HG03103 (cell line): ENCODE measurements around the gene PALLD.
"Not testable (repeated sequence)": the region's sequence is repeated elsewhere in the genome, so short reads cannot be mapped to it uniquely, and the experiment has no call there.

Source experiments
- ATAC-seq: cut with Tn5 transposase; IDR thresholded peaks from one replicate; pipeline ENCODE4 v1.9.1; 2021; ENCODE audit warnings: low read depth; ENCODE audit not compliant: unreplicated experiment

Gene PALLD

GRCh38 chr4:168719725-168720124 lies 222.9 kb downstream of the PALLD start:
- no peak for ATAC-seq

- no peak for ATAC-seq
Observed at GRCh38 chr4:168720396-168720900, 223.6 kb downstream of the PALLD start.

- no peak for ATAC-seq
Observed at GRCh38 chr4:168722391-168722790, 225.5 kb downstream of the PALLD start.

GRCh38 chr4:168723020-168723419 lies 226.2 kb downstream of the PALLD start:
- ATAC-seq: no peak

- ATAC-seq: no peak
Observed at GRCh38 chr4:168723569-168723968, 226.7 kb downstream of the PALLD start.

GRCh38 chr4:168724243-168724642 lies 227.4 kb downstream of the PALLD start:
- ATAC-seq: no peak

- no peak for ATAC-seq
Observed at GRCh38 chr4:168724686-168725411, 228.0 kb downstream of the PALLD start.

- no peak for ATAC-seq
Observed at GRCh38 chr4:168725930-168726329, 229.1 kb downstream of the PALLD start.

- not testable (repeated sequence) for ATAC-seq
Observed at GRCh38 chr4:168727181-168727580, 230.3 kb downstream of the PALLD start.

- no peak for ATAC-seq
Observed at GRCh38 chr4:168731006-168731636, 234.3 kb downstream of the PALLD start.

GRCh38 chr4:168731706-168732414 lies 235.0 kb downstream of the PALLD start:
- no peak for ATAC-seq

- ATAC-seq: no peak
Observed at GRCh38 chr4:168732714-168733113, 235.9 kb downstream of the PALLD start.

- no peak for ATAC-seq
Observed at GRCh38 chr4:168734703-168735678, 238.1 kb downstream of the PALLD start.

- no peak for ATAC-seq
Observed at GRCh38 chr4:168735735-168736134, 238.9 kb downstream of the PALLD start.

GRCh38 chr4:168736860-168737805 lies 240.3 kb downstream of the PALLD start:
- ATAC-seq: no peak

- no peak for ATAC-seq
Observed at GRCh38 chr4:168737806-168738172, 240.9 kb downstream of the PALLD start.

- no peak for ATAC-seq
Observed at GRCh38 chr4:168739886-168740285, 243.0 kb downstream of the PALLD start.

- no peak for ATAC-seq
Observed at GRCh38 chr4:168740691-168741090, 243.8 kb downstream of the PALLD start.
